ENCODE results near the gene SHANK1.
"Not testable (repeated sequence)": the region's sequence is repeated elsewhere in the genome, so short reads cannot be mapped to it uniquely, and the experiment has no call there.

SHANK1 gene

DNA sequence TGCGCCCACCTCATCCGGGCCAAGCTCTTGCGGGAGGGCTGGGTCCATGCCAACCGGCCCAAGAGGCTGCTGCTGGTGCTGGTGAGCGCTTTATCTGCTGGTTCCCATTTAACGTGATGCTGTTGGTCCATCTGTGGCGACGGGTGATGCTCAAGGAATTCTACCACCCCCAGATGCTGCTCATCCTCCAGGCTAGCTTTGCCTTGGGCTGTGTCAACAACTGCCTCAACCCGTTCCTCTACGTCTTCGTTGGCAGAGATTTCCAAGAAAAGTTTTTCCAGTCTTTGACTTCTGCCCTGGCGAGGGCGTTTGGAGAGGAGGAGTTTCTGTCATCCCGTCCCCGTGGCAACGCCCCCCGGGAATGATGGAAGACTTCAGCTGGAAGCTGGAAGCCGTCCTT, 39.5 kb upstream of the SHANK1 start:
- H3K4me2 ChIP-seq (ENCODE audit: insufficient read depth, low read length, poor library complexity, severe bottlenecking); H3K4ac ChIP-seq (ENCODE audit: low read length); H3K79me1 ChIP-seq (ENCODE audit: low read depth, low read length): not testable (repeated sequence)

DNA sequence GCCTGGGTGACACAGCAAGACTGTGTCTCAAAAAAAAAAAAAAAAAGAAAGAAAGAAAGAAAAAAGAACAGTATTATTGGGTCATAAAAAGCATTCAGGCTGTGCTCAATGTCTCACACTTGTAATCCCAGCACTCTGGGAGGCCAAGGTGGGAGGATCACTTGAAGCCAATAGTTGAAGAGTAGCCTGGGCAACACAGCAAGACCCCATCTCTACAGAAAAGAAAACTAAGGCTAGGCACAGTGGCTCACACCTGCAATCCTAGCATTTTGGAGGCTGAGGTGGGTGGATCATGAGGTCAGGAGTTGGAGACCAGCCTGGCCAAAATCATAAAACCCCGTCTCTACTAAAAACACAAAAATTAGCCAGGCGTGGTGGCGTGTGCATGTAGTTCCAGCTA, 38.0 kb upstream of the SHANK1 start:
- not testable (repeated sequence) for H2AK5ac ChIP-seq (ENCODE audit: low read depth, low read length); H3K9me3 ChIP-seq (replicated peaks in 1 of 2; ENCODE audit: control insufficient read depth in 2 of 2, insufficient read depth in 1 of 2, low read depth in 1 of 2, low read length in 2 of 2); H3K4me3 ChIP-seq (ENCODE audit: low read length in 2 of 2); H2BK120ac ChIP-seq (ENCODE audit: low read depth, low read length); H3K4me2 ChIP-seq (ENCODE audit: insufficient read depth, low read length, poor library complexity, severe bottlenecking); H3K27me3 ChIP-seq (ENCODE audit: control insufficient read depth in 3 of 3, insufficient read depth in 3 of 3, low read depth in 1 of 3, low read length in 3 of 3); H2BK12ac ChIP-seq (ENCODE audit: low read length); H3K4me1 ChIP-seq (ENCODE audit: control insufficient read depth in 2 of 2, insufficient read depth in 1 of 2, low read depth in 1 of 2, low read length in 2 of 2); H3K23ac ChIP-seq (ENCODE audit: low read depth, low read length, poor library complexity); DNase-seq (ENCODE audit: low spot score); H3K4ac ChIP-seq (ENCODE audit: low read length); H3K9ac ChIP-seq (ENCODE audit: low read depth, low read length, poor library complexity); H2AFZ ChIP-seq (ENCODE audit: low read length); H4K8ac ChIP-seq (ENCODE audit: low read depth, low read length); H2BK5ac ChIP-seq (ENCODE audit: low read length); H3K18ac ChIP-seq (ENCODE audit: low read length); H3K79me1 ChIP-seq (ENCODE audit: low read depth, low read length); H3K36me3 ChIP-seq (replicated peaks in 1 of 2; ENCODE audit: control insufficient read depth in 2 of 2, insufficient read depth in 2 of 2, low read length in 2 of 2); H2BK15ac ChIP-seq (ENCODE audit: low read length); H4K91ac ChIP-seq (ENCODE audit: low read depth, low read length, poor library complexity); H3K14ac ChIP-seq (ENCODE audit: low read length); H3K27ac ChIP-seq (replicated peaks; ENCODE audit: low read length)
- WGBS, 2 donors (ENCODE audit: extremely low coverage in 2 of 2, insufficient read length in 2 of 2, insufficient replicate concordance in 1 of 2): no CpG with 5 or more reads among the region's 3 CpGs

More for the DNA sequence above, 39.5 kb upstream of the SHANK1 start:
- not testable (repeated sequence) for H3K27me3 ChIP-seq (ENCODE audit: control insufficient read depth in 3 of 3, insufficient read depth in 3 of 3, low read depth in 1 of 3, low read length in 3 of 3); H2BK5ac ChIP-seq (ENCODE audit: low read length); H3K9me3 ChIP-seq (replicated peaks in 1 of 2; ENCODE audit: control insufficient read depth in 2 of 2, insufficient read depth in 1 of 2, low read depth in 1 of 2, low read length in 2 of 2); H2AFZ ChIP-seq (ENCODE audit: low read length); H2BK120ac ChIP-seq (ENCODE audit: low read depth, low read length); H3K14ac ChIP-seq (ENCODE audit: low read length); DNase-seq (ENCODE audit: low spot score); H3K9ac ChIP-seq (ENCODE audit: low read depth, low read length, poor library complexity); H2BK12ac ChIP-seq (ENCODE audit: low read length); H2AK5ac ChIP-seq (ENCODE audit: low read depth, low read length); H2BK15ac ChIP-seq (ENCODE audit: low read length); H3K4me3 ChIP-seq (ENCODE audit: low read length in 2 of 2); H3K36me3 ChIP-seq (replicated peaks in 1 of 2; ENCODE audit: control insufficient read depth in 2 of 2, insufficient read depth in 2 of 2, low read length in 2 of 2); H3K23ac ChIP-seq (ENCODE audit: low read depth, low read length, poor library complexity); H3K18ac ChIP-seq (ENCODE audit: low read length); H4K8ac ChIP-seq (ENCODE audit: low read depth, low read length); H3K4me1 ChIP-seq (ENCODE audit: control insufficient read depth in 2 of 2, insufficient read depth in 1 of 2, low read depth in 1 of 2, low read length in 2 of 2); H3K27ac ChIP-seq (replicated peaks; ENCODE audit: low read length); H4K91ac ChIP-seq (ENCODE audit: low read depth, low read length, poor library complexity)
- WGBS, 2 donors (ENCODE audit: extremely low coverage in 2 of 2, insufficient read length in 2 of 2, insufficient replicate concordance in 1 of 2): no CpG with 5 or more reads among the region's 18 CpGs

DNA sequence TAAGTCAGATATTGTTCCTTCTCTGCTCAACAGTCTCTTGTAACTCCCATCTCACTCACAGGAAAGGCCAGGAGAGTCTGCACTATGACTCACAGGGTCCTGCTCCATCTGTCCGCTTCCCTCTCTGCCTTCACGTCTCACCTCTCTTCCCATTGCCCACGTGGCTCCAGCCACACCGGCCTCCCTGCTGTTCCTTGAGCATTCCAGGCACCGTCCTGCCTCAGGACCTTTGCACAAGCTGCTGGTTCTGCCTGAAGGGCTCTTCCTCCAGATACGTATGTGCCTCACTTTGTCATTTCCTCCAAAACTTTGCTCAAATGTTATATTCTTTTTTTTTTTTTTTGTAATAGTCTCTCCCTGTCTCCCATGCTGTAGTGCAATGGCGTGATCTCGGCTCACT, 36.6 kb upstream of the SHANK1 start:
- H3K4me3 ChIP-seq (ENCODE audit: low read length in 2 of 2); H4K8ac ChIP-seq (ENCODE audit: low read depth, low read length): not testable (repeated sequence)

DNA sequence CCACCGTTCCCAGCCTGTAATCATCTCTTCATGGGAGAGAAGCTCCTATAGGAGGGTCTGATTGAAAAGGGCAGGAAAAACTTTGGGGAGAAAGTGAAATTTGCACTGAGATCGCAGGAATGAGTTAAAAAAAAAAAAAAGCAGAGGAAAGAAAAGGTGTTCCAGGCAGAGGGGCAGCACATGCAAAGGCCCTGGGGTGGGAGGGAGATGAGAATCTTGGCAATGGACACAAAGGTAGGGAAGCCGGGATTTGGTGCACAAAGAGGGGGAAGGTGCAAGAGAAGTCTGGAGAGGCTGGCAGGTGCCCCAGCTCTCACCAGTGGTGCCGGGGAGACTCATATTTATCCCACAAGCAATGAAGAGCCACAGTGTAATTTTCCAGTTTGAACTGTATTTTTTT, 34.3 kb upstream of the SHANK1 start:
- no CpG with 5 or more reads among the region's 4 CpGs for WGBS, 2 donors (ENCODE audit: extremely low coverage in 2 of 2, insufficient read length in 2 of 2, insufficient replicate concordance in 1 of 2)

More for the DNA sequence above, 36.6 kb upstream of the SHANK1 start:
- peaks cover 0 to 11% (median 0%) of the 10 kb centered on the region in 3 experiments for H3K27me3 ChIP-seq (ENCODE audit: control insufficient read depth in 3 of 3, insufficient read depth in 3 of 3, low read depth in 1 of 3, low read length in 3 of 3)
- not testable (repeated sequence) for H3K4ac ChIP-seq (ENCODE audit: low read length); H3K23ac ChIP-seq (ENCODE audit: low read depth, low read length, poor library complexity); H2BK15ac ChIP-seq (ENCODE audit: low read length); H2BK120ac ChIP-seq (ENCODE audit: low read depth, low read length); H2BK5ac ChIP-seq (ENCODE audit: low read length); H3K9me3 ChIP-seq (replicated peaks in 1 of 2; ENCODE audit: control insufficient read depth in 2 of 2, insufficient read depth in 1 of 2, low read depth in 1 of 2, low read length in 2 of 2); H3K79me1 ChIP-seq (ENCODE audit: low read depth, low read length); H3K4me2 ChIP-seq (ENCODE audit: insufficient read depth, low read length, poor library complexity, severe bottlenecking); H3K9ac ChIP-seq (ENCODE audit: low read depth, low read length, poor library complexity); H2AK5ac ChIP-seq (ENCODE audit: low read depth, low read length); H3K4me1 ChIP-seq (ENCODE audit: control insufficient read depth in 2 of 2, insufficient read depth in 1 of 2, low read depth in 1 of 2, low read length in 2 of 2); H4K91ac ChIP-seq (ENCODE audit: low read depth, low read length, poor library complexity); H3K27ac ChIP-seq (replicated peaks; ENCODE audit: low read length); DNase-seq (ENCODE audit: low spot score); H3K14ac ChIP-seq (ENCODE audit: low read length); H2AFZ ChIP-seq (ENCODE audit: low read length); H3K36me3 ChIP-seq (replicated peaks in 1 of 2; ENCODE audit: control insufficient read depth in 2 of 2, insufficient read depth in 2 of 2, low read length in 2 of 2); H2BK12ac ChIP-seq (ENCODE audit: low read length); H3K18ac ChIP-seq (ENCODE audit: low read length)
- no CpG with 5 or more reads among the region's 8 CpGs for WGBS, 2 donors (ENCODE audit: extremely low coverage in 2 of 2, insufficient read length in 2 of 2, insufficient replicate concordance in 1 of 2)

More for the DNA sequence above, 34.3 kb upstream of the SHANK1 start:
- Histone ChIP-seq H2AK5ac (ENCODE audit: low read depth, low read length) (no peak overlapping the region), H3K27ac (replicated peaks; ENCODE audit: low read length) (no peak overlapping the region), H3K9me3 (replicated peaks in 1 of 2; ENCODE audit: control insufficient read depth in 2 of 2, insufficient read depth in 1 of 2, low read depth in 1 of 2, low read length in 2 of 2) (no peaks in the 10 kb centered on the region), H3K4me1 (ENCODE audit: control insufficient read depth in 2 of 2, insufficient read depth in 1 of 2, low read depth in 1 of 2, low read length in 2 of 2) (no peaks in the 10 kb centered on the region), H4K8ac (ENCODE audit: low read depth, low read length) (no peak overlapping the region), H2BK5ac (ENCODE audit: low read length) (no peak overlapping the region), H2BK120ac (ENCODE audit: low read depth, low read length) (no peak overlapping the region), H2AFZ (ENCODE audit: low read length) (no peak overlapping the region), H3K9ac (ENCODE audit: low read depth, low read length, poor library complexity) (no peak overlapping the region), H2BK15ac (ENCODE audit: low read length) (no peak overlapping the region), H4K91ac (ENCODE audit: low read depth, low read length, poor library complexity) (no peak overlapping the region), H3K14ac (ENCODE audit: low read length) (no peak overlapping the region), H3K4ac (ENCODE audit: low read length) (no peak overlapping the region), H3K27me3 (ENCODE audit: control insufficient read depth in 3 of 3, insufficient read depth in 3 of 3, low read depth in 1 of 3, low read length in 3 of 3) (peaks cover 0 to 16% (median 0%) of the 10 kb centered on the region in 3 experiments), H2BK12ac (ENCODE audit: low read length) (no peak overlapping the region), H3K23ac (ENCODE audit: low read depth, low read length, poor library complexity) (no peak overlapping the region), H3K79me1 (ENCODE audit: low read depth, low read length) (no peaks in the 10 kb centered on the region), H3K4me3 (ENCODE audit: low read length in 2 of 2) (no peak overlapping the region), H3K18ac (ENCODE audit: low read length) (no peak overlapping the region), H3K36me3 (replicated peaks in 1 of 2; ENCODE audit: control insufficient read depth in 2 of 2, insufficient read depth in 2 of 2, low read length in 2 of 2) (no peaks in the 10 kb centered on the region), H3K4me2 (ENCODE audit: insufficient read depth, low read length, poor library complexity, severe bottlenecking) (no peak overlapping the region)
- DNase-seq (ENCODE audit: low spot score): no peak

All from neuronal stem cell (in vitro differentiated cells).